Natural killer cell (primary cell): Measurements from ENCODE around the gene CORO2B. TPM values are rescaled to one million over a fixed set of nuclear protein-coding genes. Genes with fewer than 3 reads are reported as not detected.

ENCODE experiments used
- ATAC-seq, 3 donors: fragments of 150-1000 bp in 2 of 3; fragments of 200-7000 bp in 1 of 3; cut with Tn5 transposase; 1 replicate in 1 of 3; 2 replicates in 2 of 3; pipeline ENCODE4 v1.10.0; 2021; ENCODE audit warnings: mild to moderate bottlenecking in 2 of 3, moderate library complexity in 2 of 3
- DNase-seq, 2 donors: peaks; one replicate each; pipeline versions ENCODE4 v3.0.0 to v3.0.0-alpha.2; 2013 to 2021; ENCODE audit warnings: mixed read lengths in 1 of 2
- H3K27ac ChIP-seq: one replicate; pipeline ENCODE4 v1.5.1; 2013; ENCODE audit warnings: mild to moderate bottlenecking, low read length
- H3K27me3 ChIP-seq: one replicate; pipeline ENCODE4 v1.6.1; 2013; ENCODE audit warnings: low read length; ENCODE audit not compliant: control insufficient read depth, insufficient read depth
- H3K36me3 ChIP-seq: one replicate; pipeline ENCODE4 v1.6.1; 2013; ENCODE audit warnings: low read length; ENCODE audit not compliant: control insufficient read depth, insufficient read depth
- H3K4me1 ChIP-seq: one replicate; pipeline ENCODE4 v1.6.1; 2013; ENCODE audit warnings: low read length; ENCODE audit not compliant: control insufficient read depth, insufficient read depth
- H3K4me3 ChIP-seq: one replicate; pipeline ENCODE4 v1.5.1; 2013; ENCODE audit warnings: low read length
- H3K9me3 ChIP-seq: one replicate; pipeline ENCODE4 v1.6.1; 2013; ENCODE audit warnings: low read length; ENCODE audit not compliant: control insufficient read depth, insufficient read depth
- H3K27ac Mint-ChIP-seq, 2 donors: one replicate each; pipeline ENCODE4 v1.8.0; 2022; ENCODE audit warnings: mild to moderate bottlenecking in 2 of 2, mixed read lengths in 2 of 2, moderate library complexity in 1 of 2
- H3K27me3 Mint-ChIP-seq, 2 donors: one replicate each; pipeline ENCODE4 v1.8.0; 2022; ENCODE audit warnings: low read depth in 2 of 2, mixed read lengths in 2 of 2
- H3K36me3 Mint-ChIP-seq: one replicate; pipeline ENCODE4 v1.8.0; 2022; ENCODE audit warnings: mixed read lengths
- H3K4me1 Mint-ChIP-seq, 2 donors: one replicate each; pipeline ENCODE4 v1.8.0; 2022; ENCODE audit warnings: mixed read lengths in 2 of 2
- H3K4me3 Mint-ChIP-seq: one replicate; pipeline ENCODE4 v1.8.0; 2022; ENCODE audit warnings: mild to moderate bottlenecking, moderate library complexity, mixed read lengths
- H3K9me3 Mint-ChIP-seq, 2 donors: one replicate each; pipeline ENCODE4 v1.8.0; 2022; ENCODE audit warnings: mixed read lengths in 2 of 2
- CTCF ChIP-seq: fragments of 200-600 bp; IDR thresholded peaks from one replicate; pipeline ENCODE4 v1.8.0; 2022; ENCODE audit warnings: antibody characterized with exemption
- WGBS: methylation state at CpG from one replicate; pipeline ENCODE4 v1.1.7; 2013; ENCODE audit warnings: missing lambda C conversion rate; ENCODE audit not compliant: insufficient coverage; 5-methylcytosine and 5-hydroxymethylcytosine counted together
- intact Hi-C: fragments of 100-400 bp; cut with micrococcal nuclease; formaldehyde crosslinking; loops from one replicate; pipeline ENCODE4 v1.14.2; 2022
- total RNA-seq, 4 donors: library from RNA; stranded (reverse); fragments of 120-200 nt in 1 of 4; gene quantifications; one replicate each; pipeline versions ENCODE4 v1.2.3 to v1.2.4, GENCODE V29; 2013 to 2022

CORO2B gene
- total RNA-seq, 3 donors from 2014 or later (not counting 1 experiment from before 2014, with no cell fraction given): 0.13 TPM; not detected in 2

- no peaks in the 10 kb centered on the region for H3K27me3 ChIP-seq
- H3K27ac ChIP-seq: no peak overlapping the region
- H3K9me3 ChIP-seq: no peaks in the 10 kb centered on the region
- DNase-seq: no peak
- intact Hi-C loops: no loop called here
- Mint-ChIP-seq H3K4me3 (no peak overlapping the region), H3K9me3 (peaks cover 6 to 7% of the 10 kb centered on the region in 2 donors), H3K36me3 (peaks cover 9% of the 10 kb centered on the region), H3K27me3 (peaks cover 18 to 36% of the 10 kb centered on the region in 2 donors), H3K27ac (no peak overlapping the region), H3K4me1 (no peaks in the 10 kb centered on the region)
- no peak for TF ChIP-seq CTCF
- H3K36me3 ChIP-seq: no peaks in the 10 kb centered on the region
- H3K4me1 ChIP-seq: no peaks in the 10 kb centered on the region
- ATAC-seq: peak in 1 of 3 donors; percentile 21
- H3K4me3 ChIP-seq: no peak overlapping the region
These were observed 41.7 kb upstream of the CORO2B start for GRCh38 chr15:68537097-68537496.

- no peak for ATAC-seq
- H3K4me1 ChIP-seq: no peaks in the 10 kb centered on the region
- no peaks in the 10 kb centered on the region for H3K4me1 Mint-ChIP-seq
- H3K4me3 ChIP-seq: no peak overlapping the region
- H3K27me3 Mint-ChIP-seq: peaks cover 15 to 40% of the 10 kb centered on the region in 2 donors
- H3K36me3 ChIP-seq: no peaks in the 10 kb centered on the region
- TF ChIP-seq CTCF: no peak
- 80% methylated on average over 7 of the region's 7 CpGs for WGBS
- H3K36me3 Mint-ChIP-seq: peaks cover 5% of the 10 kb centered on the region
- peaks cover 3 to 5% of the 10 kb centered on the region in 2 donors for H3K9me3 Mint-ChIP-seq
- H3K27ac Mint-ChIP-seq: no peak overlapping the region
- no peaks in the 10 kb centered on the region for H3K27me3 ChIP-seq
- no peak overlapping the region for H3K27ac ChIP-seq
- H3K9me3 ChIP-seq: no peaks in the 10 kb centered on the region
- H3K4me3 Mint-ChIP-seq: no peak overlapping the region
- no peak for DNase-seq
- intact Hi-C loops: no loop called here
These were observed 41.3 kb upstream of the CORO2B start for GRCh38 chr15:68537506-68537905.

- Mint-ChIP-seq H3K4me1 (no peaks in the 10 kb centered on the region), H3K27ac (no peak overlapping the region), H3K36me3 (no peaks in the 10 kb centered on the region), H3K9me3 (no peaks in the 10 kb centered on the region), H3K27me3 (peaks cover 10 to 34% of the 10 kb centered on the region in 2 donors), H3K4me3 (no peak overlapping the region)
- Histone ChIP-seq H3K36me3 (no peaks in the 10 kb centered on the region), H3K27ac (no peak overlapping the region), H3K4me3 (no peak overlapping the region), H3K4me1 (no peaks in the 10 kb centered on the region), H3K9me3 (no peaks in the 10 kb centered on the region), H3K27me3 (no peaks in the 10 kb centered on the region)
- ATAC-seq (no peak), DNase-seq (no peak)
- intact Hi-C loops: no loop called here
- 94% methylated on average over 4 of the region's 4 CpGs for WGBS
- no peak for TF ChIP-seq CTCF
These were observed 40.5 kb upstream of the CORO2B start for GRCh38 chr15:68538311-68538710.

- no peak overlapping the region for H3K4me3 ChIP-seq
- no peaks in the 10 kb centered on the region for H3K4me1 Mint-ChIP-seq
- H3K9me3 ChIP-seq: no peaks in the 10 kb centered on the region
- 87% methylated on average over 9 of the region's 9 CpGs for WGBS
- H3K36me3 ChIP-seq: no peaks in the 10 kb centered on the region
- no peak for DNase-seq
- no peaks in the 10 kb centered on the region for H3K9me3 Mint-ChIP-seq
- no peak for TF ChIP-seq CTCF
- intact Hi-C loops: no loop called here
- H3K27me3 Mint-ChIP-seq: peaks cover 5 to 29% of the 10 kb centered on the region in 2 donors
- ATAC-seq: no peak
- no peaks in the 10 kb centered on the region for H3K4me1 ChIP-seq
- H3K27ac Mint-ChIP-seq: no peak overlapping the region
- no peaks in the 10 kb centered on the region for H3K27me3 ChIP-seq
- no peaks in the 10 kb centered on the region for H3K36me3 Mint-ChIP-seq
- no peak overlapping the region for H3K27ac ChIP-seq
- H3K4me3 Mint-ChIP-seq: no peak overlapping the region
These were observed 37.0 kb upstream of the CORO2B start for GRCh38 chr15:68541743-68542142.
